Aorta (tissue), 5 donors: Measurements from ENCODE around the gene MAP2K4. TPM values are rescaled to one million over a fixed set of nuclear protein-coding genes. Genes with fewer than 3 reads are reported as not detected.

Experiments used
- ATAC-seq: fragments of 200-7000 bp; cut with Tn5 transposase; one replicate; pipeline ENCODE4 v1.9.1; 2022; ENCODE audit warnings: moderate library complexity; ENCODE audit not compliant: low FRiP score
- DNase-seq, 2 donors: peaks; one replicate each; pipeline ENCODE4 v3.0.0-alpha.2; 2020
- H3K27ac ChIP-seq, 2 donors: one replicate each; pipeline ENCODE4 v1.5.1; 2013; ENCODE audit warnings: low read length in 2 of 2, mild to moderate bottlenecking in 2 of 2, moderate library complexity in 2 of 2, control low read depth in 1 of 2, inconsistent platforms in 1 of 2, low read depth in 1 of 2
- H3K27me3 ChIP-seq, 2 donors: one replicate each; pipeline ENCODE4 v1.6.1; 2013; ENCODE audit warnings: control low read depth in 1 of 2, low read length in 1 of 2, mild to moderate bottlenecking in 1 of 2, moderate library complexity in 1 of 2; ENCODE audit not compliant: insufficient read depth in 2 of 2, control insufficient read depth in 1 of 2
- H3K36me3 ChIP-seq, 2 donors: one replicate each; pipeline ENCODE4 v1.6.1; 2013; ENCODE audit warnings: control low read depth in 1 of 2, low read length in 1 of 2, mild to moderate bottlenecking in 1 of 2; ENCODE audit not compliant: insufficient read depth in 2 of 2, control insufficient read depth in 1 of 2
- H3K4me1 ChIP-seq, 2 donors: one replicate each; pipeline ENCODE4 v1.6.1; 2013; ENCODE audit warnings: low read length in 2 of 2, control low read depth in 1 of 2, mild to moderate bottlenecking in 1 of 2, moderate library complexity in 1 of 2; ENCODE audit not compliant: insufficient read depth in 2 of 2, control insufficient read depth in 1 of 2
- H3K4me3 ChIP-seq, 2 donors: one replicate each; pipeline ENCODE4 v1.5.1; 2013; ENCODE audit warnings: low read length in 2 of 2, control low read depth in 1 of 2, mild to moderate bottlenecking in 1 of 2
- H3K9me3 ChIP-seq: one replicate; pipeline ENCODE4 v1.6.1; 2013; ENCODE audit warnings: mild to moderate bottlenecking, low read length; ENCODE audit not compliant: control insufficient read depth
- WGBS, 2 donors: extraction: QIAGEN DNeasy Blood & Tissue Kit; methylation state at CpG; one replicate each; pipeline ENCODE4 v1.1.7; 2013; 5-methylcytosine and 5-hydroxymethylcytosine counted together
- intact Hi-C, 2 donors: fragments of 100-400 bp; cut with DNase I; formaldehyde crosslinking; loops; one replicate each; pipeline versions ENCODE4 v1.14.2 to v1.15.0; 2022
- polyA plus RNA-seq, 2 donors: library from polyadenylated mRNA; stranded (reverse); fragments of 200-250 nt; gene quantifications; one replicate each; pipeline ENCODE4 v1.2.3, GENCODE V29; 2013
- total RNA-seq, 2 donors: library from RNA; stranded (reverse); fragmentation: NEBNext Ultra II Directional; extraction: Animal tissue kit (Norgen Biotek cat#: 25700); gene quantifications; one replicate each; pipeline ENCODE4 v1.2.1, GENCODE V29; 2021
- donor health status: healthy with polysubstance abuse.
- donor health status: Bipolar disorder and iron deficiency.
- donor health status: DM: no; HTN: no; CAD: no.
- donor health status: DM: no; HTN: no; CAD: no.
- donor health status: DM: yes; HTN: yes; CAD: no.

MAP2K4 gene
- total and polyA plus RNA-seq, 4 donors = 9.3 to 39.3 (median 23.8) TPM

DNA sequence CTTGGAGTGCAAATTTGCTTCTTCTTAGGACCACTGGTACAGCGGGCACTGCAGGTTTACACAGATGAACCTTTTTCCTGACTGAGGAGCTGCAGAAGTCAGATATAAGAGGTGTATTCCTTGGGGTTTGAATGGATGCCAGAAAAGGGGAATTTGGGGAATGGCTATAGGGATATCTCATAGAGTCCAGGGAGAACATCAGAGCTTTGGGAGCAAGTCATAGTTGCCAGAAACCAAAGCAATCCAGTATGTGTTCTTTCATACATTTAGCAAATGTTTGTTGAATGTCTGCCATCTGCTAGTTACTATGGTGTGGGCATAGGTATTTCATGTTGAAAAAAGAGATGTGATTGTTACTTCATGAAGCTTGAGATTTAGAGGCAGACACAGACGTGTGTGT lies 46.8 kb downstream of the MAP2K4 start:
- no peak overlapping the region for H3K4me3 ChIP-seq
- peaks cover 0 to 2% of the 10 kb centered on the region in 2 donors for H3K4me1 ChIP-seq
- H3K27me3 ChIP-seq = no peaks in the 10 kb centered on the region
- no peak overlapping the region for H3K27ac ChIP-seq
- 79 to 83% methylated on average over 2 of the region's 2 CpGs for WGBS, 2 donors
- no peaks in the 10 kb centered on the region for H3K9me3 ChIP-seq
- no peak for DNase-seq
- no peaks in the 10 kb centered on the region for H3K36me3 ChIP-seq
- intact Hi-C loops = no loop called here
- ATAC-seq = no peak

DNA sequence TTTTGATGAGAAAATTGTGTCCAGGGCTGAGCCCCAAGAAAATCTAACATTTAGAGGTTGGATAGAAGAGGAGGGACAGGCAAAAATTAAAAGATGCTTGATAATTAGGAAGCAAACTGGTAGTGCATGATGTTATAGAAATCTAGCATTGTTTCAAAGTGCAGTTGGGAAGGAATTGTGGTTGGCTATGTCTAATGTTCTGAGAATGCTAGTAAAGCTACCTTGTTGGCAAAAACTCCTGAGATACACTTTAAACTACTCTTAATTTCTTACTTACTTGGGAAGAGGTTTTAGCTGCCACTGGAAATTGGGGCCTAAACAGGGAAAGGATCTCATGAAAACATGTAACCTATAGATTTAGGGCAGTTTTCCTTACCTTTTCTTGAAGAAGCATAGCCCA lies 48.3 kb downstream of the MAP2K4 start:
- no peaks in the 10 kb centered on the region for H3K36me3 ChIP-seq
- no peaks in the 10 kb centered on the region for H3K27me3 ChIP-seq
- no peak overlapping the region for H3K27ac ChIP-seq
- H3K4me3 ChIP-seq = no peak overlapping the region
- intact Hi-C loops = no loop called here
- H3K9me3 ChIP-seq = no peaks in the 10 kb centered on the region
- no peak for DNase-seq
- peaks cover 0 to 2% of the 10 kb centered on the region in 2 donors for H3K4me1 ChIP-seq
- ATAC-seq = no peak

- H3K4me3 ChIP-seq = no peak overlapping the region
- no peaks in the 10 kb centered on the region for H3K4me1 ChIP-seq
- no peaks in the 10 kb centered on the region for H3K27me3 ChIP-seq
- H3K27ac ChIP-seq = no peak overlapping the region
- no peaks in the 10 kb centered on the region for H3K9me3 ChIP-seq
- H3K36me3 ChIP-seq = no peaks in the 10 kb centered on the region
- intact Hi-C loops = no loop called here
- ATAC-seq (no peak), DNase-seq (no peak)
Observed at GRCh38 chr17:12070561-12070960, 49.9 kb downstream of the MAP2K4 start.

DNA sequence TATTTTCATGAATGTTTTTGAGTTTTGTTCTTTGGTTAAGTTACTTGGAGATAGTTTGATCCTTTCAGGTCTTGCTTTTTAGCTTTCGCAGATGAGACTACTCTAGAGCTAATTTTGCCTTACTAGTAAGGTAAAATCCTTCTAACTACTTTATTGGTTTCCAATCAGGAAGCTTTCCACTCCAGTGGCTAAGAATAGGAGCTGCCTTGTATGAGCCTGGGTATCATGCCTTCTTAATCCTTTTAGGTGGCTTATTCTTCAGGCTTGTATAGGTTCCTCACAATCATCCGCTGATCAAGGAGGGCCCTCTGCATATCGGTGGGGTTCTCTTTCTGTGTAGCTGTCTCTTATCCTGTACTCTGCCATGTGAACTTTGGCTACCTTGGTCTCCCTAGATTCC lies 53.7 kb downstream of the MAP2K4 start:
- ATAC-seq = no peak
- no peak overlapping the region for H3K4me3 ChIP-seq

GRCh38 chr17:12077773-12078172 lies 57.1 kb downstream of the MAP2K4 start:
- intact Hi-C loops = no loop called here
- ATAC-seq = no peak
- DNase-seq = no peak
- Histone ChIP-seq H3K4me3 (no peak overlapping the region), H3K36me3 (no peaks in the 10 kb centered on the region), H3K27me3 (no peaks in the 10 kb centered on the region), H3K9me3 (no peaks in the 10 kb centered on the region), H3K4me1 (peaks cover 0 to 2% of the 10 kb centered on the region in 2 donors), H3K27ac (peak overlapping the region in 1 of 2 donors; percentile 19)
- 89 to 93% methylated on average over 2 of the region's 2 CpGs for WGBS, 2 donors

More for the DNA sequence above, 53.7 kb downstream of the MAP2K4 start:
- no peak overlapping the region for H3K27ac ChIP-seq
- intact Hi-C loops = no loop called here
- 80 to 82% methylated on average over 3 of the region's 3 CpGs for WGBS, 2 donors
- no peaks in the 10 kb centered on the region for H3K9me3 ChIP-seq
- no peaks in the 10 kb centered on the region for H3K36me3 ChIP-seq
- no peak for DNase-seq
- no peaks in the 10 kb centered on the region for H3K27me3 ChIP-seq
- H3K4me1 ChIP-seq = peaks cover 0 to 2% of the 10 kb centered on the region in 2 donors

- no peaks in the 10 kb centered on the region for H3K27me3 ChIP-seq
- DNase-seq (no peak), ATAC-seq (no peak)
- intact Hi-C loops = no loop called here
- H3K4me3 ChIP-seq = no peak overlapping the region
- H3K9me3 ChIP-seq = no peaks in the 10 kb centered on the region
- H3K36me3 ChIP-seq = no peaks in the 10 kb centered on the region
- no peak overlapping the region for H3K27ac ChIP-seq
- H3K4me1 ChIP-seq = peaks cover 2 to 3% of the 10 kb centered on the region in 2 donors
- 6 to 9% methylated on average over 2 of the region's 2 CpGs for WGBS, 2 donors
Observed at GRCh38 chr17:12078791-12079190, 58.1 kb downstream of the MAP2K4 start.

DNA sequence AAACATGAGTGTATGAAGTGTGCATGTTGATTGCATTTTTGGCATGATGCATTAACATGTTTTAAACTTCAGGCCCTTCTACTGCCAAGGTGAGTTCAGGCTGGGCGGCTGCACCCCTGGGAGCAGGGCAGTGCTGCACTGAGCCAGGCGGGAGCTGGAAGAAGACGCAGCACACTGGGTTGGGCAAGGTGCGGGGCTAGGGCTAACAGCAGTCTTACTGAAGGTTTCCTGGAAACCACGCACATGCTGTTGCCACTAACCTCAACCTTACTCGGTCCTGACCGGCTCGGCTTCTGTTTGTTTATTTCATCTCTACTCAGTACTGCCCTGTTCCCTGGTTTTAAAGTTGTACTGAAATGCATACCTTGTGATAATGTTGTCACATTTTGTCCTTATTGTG lies 61.0 kb downstream of the MAP2K4 start:
- Histone ChIP-seq H3K36me3 (no peaks in the 10 kb centered on the region), H3K27ac (no peak overlapping the region), H3K4me3 (no peak overlapping the region), H3K27me3 (no peaks in the 10 kb centered on the region), H3K9me3 (no peaks in the 10 kb centered on the region), H3K4me1 (peaks cover 2 to 6% of the 10 kb centered on the region in 2 donors)
- no peak for ATAC-seq
- 79 to 83% methylated on average over 8 of the region's 8 CpGs for WGBS, 2 donors
- no peak for DNase-seq
- intact Hi-C loops = no loop called here

DNA sequence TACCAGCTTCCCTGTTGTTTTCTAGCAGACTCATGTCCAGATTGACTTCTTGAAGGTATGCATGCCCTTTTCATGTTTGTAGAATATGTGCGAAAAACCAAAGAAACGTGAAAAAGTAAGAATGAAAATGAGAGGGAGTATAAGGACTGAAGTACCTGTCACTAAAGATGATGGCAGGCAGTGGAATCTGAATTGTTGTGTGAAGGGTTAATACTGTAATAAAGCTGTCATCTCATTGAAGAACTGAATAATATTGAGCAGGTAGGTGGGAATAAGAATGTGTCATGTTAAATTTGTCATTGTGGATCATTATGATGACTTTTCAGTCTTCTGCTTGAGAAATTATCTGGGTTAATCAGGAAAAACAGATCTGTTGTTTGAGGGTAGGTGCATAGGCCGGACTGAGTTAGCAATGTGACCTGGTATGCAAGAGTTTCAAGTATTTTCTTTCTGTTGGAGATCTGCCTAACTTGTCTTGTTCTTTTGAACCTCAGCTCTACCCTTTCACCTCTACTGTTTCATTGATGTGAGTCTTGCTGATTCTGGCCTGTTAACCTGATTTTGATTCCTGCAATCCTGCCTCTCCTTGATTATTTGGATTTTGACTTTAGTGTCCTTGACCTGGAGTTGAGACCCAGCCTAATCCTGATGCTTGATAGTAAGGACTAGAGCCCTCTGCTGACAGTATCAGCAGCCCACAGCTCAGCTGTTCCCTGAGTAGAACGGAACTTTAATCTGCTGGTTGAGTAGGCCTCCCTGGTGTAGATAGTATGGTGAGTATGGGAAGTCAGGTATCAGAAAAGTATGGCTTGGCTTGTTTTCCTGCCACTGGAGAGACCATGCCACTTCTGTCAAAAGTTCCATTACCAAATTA lies 64.6 kb downstream of the MAP2K4 start:
- 92 to 94% methylated on average over 4 of the region's 4 CpGs for WGBS, 2 donors
- intact Hi-C loops = no loop called here
- H3K27ac ChIP-seq = no peak overlapping the region
- ATAC-seq (no peak), DNase-seq (no peak)
- H3K36me3 ChIP-seq = no peaks in the 10 kb centered on the region
- peaks cover 2 to 13% of the 10 kb centered on the region in 2 donors for H3K4me1 ChIP-seq
- no peaks in the 10 kb centered on the region for H3K9me3 ChIP-seq
- no peaks in the 10 kb centered on the region for H3K27me3 ChIP-seq
- no peak overlapping the region for H3K4me3 ChIP-seq

DNA sequence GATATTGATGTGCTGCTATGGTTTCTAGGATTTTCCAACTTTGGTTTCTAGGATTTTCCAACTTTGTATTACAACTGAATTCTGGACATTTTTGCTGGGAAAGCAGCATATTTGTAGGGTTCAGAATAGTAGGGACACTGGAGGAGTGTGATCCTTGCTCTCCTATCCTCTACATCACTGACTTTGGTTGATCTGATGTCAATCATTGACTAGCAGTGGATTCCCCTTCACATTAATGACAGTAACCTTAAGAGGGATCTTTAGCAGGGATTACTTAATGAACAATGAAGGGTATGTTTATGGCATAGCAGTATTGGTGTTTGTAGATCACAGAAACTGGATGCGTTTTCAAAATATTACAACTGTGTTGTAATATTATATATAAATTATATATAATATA lies 67.4 kb downstream of the MAP2K4 start:
- no peaks in the 10 kb centered on the region for H3K27me3 ChIP-seq
- H3K4me3 ChIP-seq = no peak overlapping the region
- H3K36me3 ChIP-seq = no peaks in the 10 kb centered on the region
- H3K9me3 ChIP-seq = no peaks in the 10 kb centered on the region
- no peak overlapping the region for H3K27ac ChIP-seq
- H3K4me1 ChIP-seq = peaks cover 5 to 13% of the 10 kb centered on the region in 2 donors
- WGBS, 2 donors = 95 to 99% methylated on average over 1 of the region's 1 CpG
- ATAC-seq = no peak
- no peak for DNase-seq
- intact Hi-C loops = no loop called here
